GM18870 (cell line): ENCODE data around the gene ETV4.

Experiments
- ATAC-seq: cut with Tn5 transposase; IDR thresholded peaks from one replicate; pipeline ENCODE4 v1.9.1; 2021; ENCODE audit warnings: moderate library complexity; ENCODE audit not compliant: unreplicated experiment

Gene ETV4

DNA sequence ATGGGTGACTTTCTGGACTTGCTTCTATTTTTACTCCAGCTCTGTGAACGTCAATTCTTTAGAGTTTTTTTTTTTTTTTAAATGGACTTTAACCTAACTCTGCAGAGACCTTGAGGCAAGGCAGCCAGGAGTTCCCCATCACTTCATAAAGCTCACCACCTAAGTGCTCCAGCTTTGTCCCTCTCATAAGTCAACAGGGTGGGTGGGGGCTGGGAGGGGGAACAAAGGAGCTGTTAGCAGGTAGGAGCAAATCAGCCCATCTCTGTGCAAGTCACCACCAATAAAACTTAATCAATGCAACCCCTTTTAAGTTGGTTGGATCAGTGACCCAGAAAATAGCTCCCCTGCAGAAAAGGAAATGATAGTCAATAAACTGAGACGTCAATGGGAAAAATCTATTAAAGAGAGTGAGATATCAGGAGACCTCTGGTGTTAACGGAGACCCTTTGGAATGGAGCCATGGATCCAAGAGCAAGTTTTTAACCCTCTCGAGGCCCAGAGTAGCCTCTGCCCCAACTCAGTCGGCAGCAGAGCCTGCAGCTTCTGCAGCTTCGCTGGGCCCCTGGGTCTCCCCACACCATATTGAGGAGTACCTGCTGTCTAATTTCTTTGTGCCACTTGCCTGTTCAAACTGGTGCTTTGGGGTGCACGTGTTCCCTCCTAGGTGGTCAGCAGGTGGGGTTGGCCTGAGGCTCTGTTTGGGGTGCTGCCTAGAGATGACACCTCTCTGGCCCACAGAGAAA is 27.6 kb upstream of the ETV4 start:
- ATAC-seq = no peak

GRCh38 chr17:43572368-43572980 is 26.3 kb upstream of the ETV4 start:
- no peak for ATAC-seq

- ATAC-seq = no peak
These were observed 24.4 kb upstream of the ETV4 start for GRCh38 chr17:43570518-43570928.

GRCh38 chr17:43568506-43569082 is 22.5 kb upstream of the ETV4 start:
- ATAC-seq = no peak

GRCh38 chr17:43563600-43564594 is 17.8 kb upstream of the ETV4 start:
- ATAC-seq = no peak

GRCh38 chr17:43562679-43563599 is 16.8 kb upstream of the ETV4 start:
- ATAC-seq = no peak

DNA sequence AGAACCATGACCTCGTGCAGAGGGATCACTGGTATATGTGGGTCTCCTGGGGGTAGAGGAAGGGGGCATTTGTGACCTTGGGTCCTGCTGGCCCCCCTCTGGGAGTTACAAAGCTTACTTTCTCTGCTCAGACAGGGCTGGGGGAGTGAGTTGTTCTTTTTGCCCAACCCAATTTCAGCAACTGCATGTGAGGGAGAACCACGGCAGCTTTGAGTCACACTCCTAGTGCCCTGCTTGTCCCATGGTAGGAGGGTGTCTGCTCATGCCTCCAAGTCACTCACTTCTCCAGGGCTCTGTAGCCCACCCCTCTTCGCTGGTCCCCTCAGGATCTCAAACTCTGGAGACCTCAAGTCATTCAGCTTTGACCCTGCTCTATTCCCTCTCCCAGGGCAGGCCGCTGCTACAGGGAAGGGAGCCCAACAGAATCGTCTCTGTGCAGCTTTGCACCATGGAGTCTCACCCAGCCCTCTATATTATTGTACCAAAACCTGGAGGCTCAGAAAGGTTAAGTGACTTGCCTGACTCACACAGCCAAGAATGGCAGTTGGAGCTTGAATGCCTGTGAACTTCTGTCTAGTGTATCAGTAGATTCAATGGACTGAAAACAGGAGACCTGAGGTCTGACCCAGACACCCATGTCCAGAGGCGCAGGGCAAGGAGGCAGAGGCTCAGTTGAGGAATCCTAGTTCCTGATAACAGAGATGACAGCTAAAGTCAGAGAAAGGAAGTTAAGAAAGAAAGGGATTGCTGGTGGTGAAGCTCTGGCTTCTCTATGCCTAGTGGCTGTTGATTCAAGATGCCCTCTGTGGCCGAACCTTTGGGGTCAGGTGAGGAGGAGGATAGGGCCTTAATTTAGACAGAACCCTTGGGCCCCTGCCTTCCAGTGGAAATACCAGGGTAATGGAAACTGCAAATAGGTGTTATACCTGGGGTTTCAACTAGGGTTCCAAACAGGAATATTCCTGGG is 14.6 kb upstream of the ETV4 start:
- no peak for ATAC-seq

- no peak for ATAC-seq
These were observed 13.1 kb upstream of the ETV4 start for GRCh38 chr17:43559161-43559816.

DNA sequence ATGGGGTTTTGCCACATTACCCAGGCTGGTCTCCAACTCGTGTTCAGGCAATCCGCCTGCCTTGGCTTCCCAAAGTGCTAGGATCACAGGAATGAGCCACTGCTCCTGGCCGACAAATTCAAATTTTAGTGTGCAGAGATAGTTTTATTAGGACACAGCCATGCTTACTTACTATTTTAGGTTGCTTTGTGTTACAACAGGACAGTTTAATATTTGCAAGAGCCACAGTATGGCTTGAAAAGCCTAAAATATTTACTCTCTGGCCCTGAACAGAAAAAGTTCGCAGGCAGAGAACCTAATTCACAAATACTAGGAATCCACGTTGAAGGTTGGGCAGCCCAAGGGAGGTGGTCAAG is 12.6 kb upstream of the ETV4 start:
- ATAC-seq = no peak

- ATAC-seq = no peak
These were observed 10.2 kb upstream of the ETV4 start for GRCh38 chr17:43556292-43556691.

DNA sequence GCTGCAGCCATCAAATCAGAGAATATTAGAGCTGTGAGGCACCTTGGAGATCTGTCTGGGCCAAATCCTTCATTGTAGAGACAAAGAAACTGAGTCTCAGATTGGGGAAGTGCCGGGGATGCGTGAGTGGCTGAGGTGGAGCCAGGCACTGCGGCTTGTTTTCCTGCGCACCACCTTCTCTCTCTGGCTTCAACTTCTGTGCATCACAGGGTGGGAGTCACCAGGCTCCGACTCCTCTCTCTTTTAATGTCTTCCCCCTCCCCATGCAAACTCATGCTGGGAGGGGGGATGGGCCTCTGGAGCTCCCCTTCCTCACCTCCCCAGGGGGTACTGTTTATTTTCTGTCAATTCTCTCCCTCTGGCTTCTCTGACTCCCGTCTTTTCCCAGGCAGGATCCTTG is 8.7 kb upstream of the ETV4 start:
- no peak for ATAC-seq

DNA sequence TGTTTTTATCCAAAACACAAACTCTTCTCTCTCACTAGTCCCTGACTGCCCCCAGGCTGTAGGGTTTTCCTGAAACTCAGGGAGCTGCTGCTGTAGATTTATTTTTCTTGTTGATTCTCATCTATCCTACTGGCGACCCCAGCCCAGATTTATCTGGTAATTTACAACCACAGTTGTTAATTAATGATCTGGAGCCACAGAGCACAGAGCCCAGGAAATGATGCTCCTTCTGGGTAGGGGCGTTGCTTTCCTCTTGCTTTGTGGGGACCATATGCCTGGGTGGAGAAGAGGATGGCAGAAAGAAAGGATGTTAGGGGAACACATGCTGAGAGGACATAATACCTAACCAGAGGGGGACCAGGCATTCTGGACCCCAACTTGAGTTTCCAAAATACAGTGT is 7.4 kb upstream of the ETV4 start:
- no peak for ATAC-seq

GRCh38 chr17:43552229-43552837 is 6.2 kb upstream of the ETV4 start:
- ATAC-seq = no peak

GRCh38 chr17:43550754-43551153 is 4.6 kb upstream of the ETV4 start:
- no peak for ATAC-seq

- ATAC-seq = no peak
These were observed 3.4 kb upstream of the ETV4 start for GRCh38 chr17:43549496-43549895.

DNA sequence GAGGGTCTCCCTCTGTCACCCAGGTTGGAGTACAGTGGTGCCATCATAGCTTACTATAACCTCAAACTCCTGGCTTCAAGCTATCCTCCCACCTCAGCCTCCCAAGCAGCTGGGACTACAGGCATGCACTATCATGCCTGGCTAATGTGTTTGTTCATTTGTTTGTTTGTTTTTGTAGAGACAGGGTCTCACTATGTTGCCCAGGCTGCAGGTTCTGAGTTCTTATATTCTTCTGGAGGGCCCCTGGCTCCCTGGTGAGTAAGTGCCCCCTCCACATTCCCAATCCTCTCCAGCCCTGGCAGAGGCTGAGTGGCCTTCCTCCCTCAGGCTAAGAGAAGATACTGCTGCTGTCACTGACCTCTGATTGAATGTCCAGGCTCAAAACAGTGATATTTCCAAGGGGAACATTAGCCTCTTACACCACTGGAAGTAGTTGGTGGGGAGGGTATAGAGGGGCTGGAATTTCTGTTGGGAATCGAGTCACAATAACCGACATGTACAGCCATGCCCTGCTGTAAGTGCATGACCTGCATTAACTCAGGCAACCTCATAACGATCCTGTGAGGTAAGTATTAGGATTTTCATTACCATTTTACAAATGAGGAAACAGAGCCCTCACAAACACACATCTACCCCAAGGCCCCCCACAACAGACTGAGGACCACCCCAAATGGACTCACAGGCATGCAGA is 2.7 kb upstream of the ETV4 start:
- ATAC-seq = no peak

GRCh38 chr17:43547659-43548256 is 1.6 kb upstream of the ETV4 start:
- ATAC-seq = no peak
